Non-pigmented ciliary epithelial cell (primary cell): Measurements from ENCODE around the gene BEGAIN.

ENCODE experiments used
- DNase-seq: peaks from one replicate; pipeline ENCODE4 v3.0.0-alpha.2; 2010; ENCODE audit warnings: low read depth

The BEGAIN gene

GRCh38 chr14:100567877-100568163 lies 19.4 kb downstream of the BEGAIN start:
- DNase-seq: no peak

GRCh38 chr14:100567009-100567876 lies 20.0 kb downstream of the BEGAIN start:
- DNase-seq: no peak

- no peak for DNase-seq
Observed at GRCh38 chr14:100566586-100566985, 20.6 kb downstream of the BEGAIN start.

GRCh38 chr14:100566119-100566518 lies 21.1 kb downstream of the BEGAIN start:
- DNase-seq: no peak

- DNase-seq: no peak
Observed at GRCh38 chr14:100565650-100566049, 21.6 kb downstream of the BEGAIN start.

- DNase-seq: no peak
Observed at GRCh38 chr14:100564512-100564911, 22.7 kb downstream of the BEGAIN start.

- DNase-seq: no peak
Observed at GRCh38 chr14:100562751-100563150, 24.5 kb downstream of the BEGAIN start.

- no peak for DNase-seq
Observed at GRCh38 chr14:100561005-100561404, 26.2 kb downstream of the BEGAIN start.

GRCh38 chr14:100560471-100560870 lies 26.7 kb downstream of the BEGAIN start:
- no peak for DNase-seq

GRCh38 chr14:100559455-100559854 lies 27.8 kb downstream of the BEGAIN start:
- DNase-seq: no peak

GRCh38 chr14:100558966-100559365 lies 28.3 kb downstream of the BEGAIN start:
- no peak for DNase-seq

- no peak for DNase-seq
Observed at GRCh38 chr14:100558226-100558625, 29.0 kb downstream of the BEGAIN start.

- no peak for DNase-seq
Observed at GRCh38 chr14:100557658-100558057, 29.6 kb downstream of the BEGAIN start.

GRCh38 chr14:100556936-100557505 lies 30.2 kb downstream of the BEGAIN start:
- DNase-seq: no peak

- DNase-seq: no peak
Observed at GRCh38 chr14:100556140-100556475, 31.1 kb downstream of the BEGAIN start.

GRCh38 chr14:100555436-100556139 lies 31.6 kb downstream of the BEGAIN start:
- no peak for DNase-seq

- no peak for DNase-seq
Observed at GRCh38 chr14:100554696-100555320, 32.4 kb downstream of the BEGAIN start.

GRCh38 chr14:100554082-100554677 lies 33.0 kb downstream of the BEGAIN start:
- no peak for DNase-seq

- no peak for DNase-seq
Observed at GRCh38 chr14:100553471-100553870, 33.7 kb downstream of the BEGAIN start.

- DNase-seq: no peak
Observed at GRCh38 chr14:100552524-100553125, 34.6 kb downstream of the BEGAIN start.

GRCh38 chr14:100551056-100551455 lies 36.2 kb downstream of the BEGAIN start:
- no peak for DNase-seq
